ENCODE data around the gene CALD1.

The CALD1 gene

DNA sequence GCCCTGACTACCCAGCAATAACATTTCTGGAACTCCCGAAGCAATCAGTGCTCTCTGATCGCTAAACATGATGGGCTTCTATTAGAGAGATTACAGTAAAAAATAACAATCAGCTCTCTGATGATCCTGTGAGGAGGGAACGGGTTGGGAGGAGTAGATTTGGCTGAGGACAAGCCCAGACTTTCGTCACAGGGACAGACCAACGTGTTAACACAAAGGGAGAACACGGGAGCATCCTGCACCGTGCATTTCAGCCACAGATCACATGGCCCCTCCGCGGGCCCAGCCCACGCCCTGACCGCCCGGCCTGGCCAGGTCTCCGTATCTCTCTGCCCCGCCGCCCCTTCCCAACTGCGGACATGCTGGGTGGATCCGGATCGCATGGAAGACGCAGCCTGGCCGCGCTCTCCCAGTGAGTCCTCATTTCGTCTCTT lies 111.8 kb downstream of the CALD1 start:
- TF ChIP-seq CTCF (IDR thresholded peaks at IDR 0.05; ENCODE audit: extremely low read depth, missing control alignments) = no peak
- no peak for DNase-seq (ENCODE audit: low spot score)

DNA sequence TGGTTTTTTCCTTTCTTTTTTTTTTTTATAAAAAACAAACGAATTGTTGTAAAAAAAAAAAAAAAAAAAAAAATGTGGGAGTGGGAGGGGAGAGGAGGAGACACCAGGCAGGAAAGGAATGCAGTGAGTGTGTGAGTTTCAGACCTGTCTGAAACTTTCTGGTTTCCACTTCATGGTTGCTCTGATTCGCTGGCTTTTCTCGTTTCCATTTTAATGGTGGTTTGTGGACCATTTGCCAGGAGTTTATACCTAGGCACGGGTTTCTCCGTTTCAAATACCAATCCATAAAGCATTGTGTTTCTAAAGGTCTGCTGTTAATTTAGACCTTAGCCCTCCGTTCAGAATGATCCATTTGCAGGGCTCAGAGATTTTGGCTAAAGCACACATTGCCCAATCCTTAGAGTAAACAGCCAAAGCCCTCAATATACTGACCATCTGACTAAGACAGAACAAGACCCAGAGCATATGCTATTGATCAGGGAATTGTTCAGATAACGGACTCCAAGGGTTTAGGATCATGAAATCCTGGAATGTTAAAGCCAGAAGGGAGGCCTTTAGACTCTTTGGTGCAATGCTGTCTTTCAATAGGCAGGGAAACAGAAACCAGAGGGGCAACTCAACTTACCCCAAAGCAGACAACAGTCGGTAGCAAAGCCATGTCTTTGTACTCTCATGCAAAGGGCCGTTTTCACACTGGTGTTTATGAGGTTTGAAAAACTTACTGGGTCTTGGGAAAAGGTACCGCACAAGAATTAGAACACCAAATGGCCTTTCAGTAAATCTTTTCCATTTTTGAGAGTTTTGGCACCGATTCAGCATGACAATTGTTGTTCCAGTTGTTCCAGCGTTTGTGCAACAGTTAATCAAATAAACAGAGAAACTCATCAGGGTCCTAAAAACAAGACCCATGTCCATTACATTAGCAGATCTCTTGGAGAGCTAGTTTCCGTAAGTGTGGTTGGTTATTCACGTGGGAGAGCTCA lies 112.6 kb downstream of the CALD1 start:
- no peak for DNase-seq (ENCODE audit: low spot score)
- no peak for TF ChIP-seq CTCF (IDR thresholded peaks at IDR 0.05; ENCODE audit: extremely low read depth, missing control alignments)

DNA sequence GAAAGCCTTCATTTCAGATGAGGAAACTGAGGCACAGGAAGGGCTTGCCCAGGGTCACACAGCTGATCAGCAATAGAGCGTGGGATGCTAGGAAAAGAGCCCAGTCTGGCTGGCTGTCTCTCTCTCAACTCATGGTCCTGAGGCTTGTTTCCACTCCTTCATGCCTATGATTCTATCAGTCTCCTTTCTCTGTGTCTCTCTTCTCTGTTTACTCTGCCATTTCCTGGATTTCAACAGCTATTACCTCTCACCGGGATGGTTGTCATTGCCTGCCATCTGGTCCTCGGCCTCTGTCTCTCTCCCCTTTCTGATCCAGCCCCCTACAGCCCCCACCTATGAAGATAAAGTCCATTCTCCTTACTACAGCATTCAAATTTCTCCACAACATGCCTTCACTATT lies 113.5 kb downstream of the CALD1 start:
- TF ChIP-seq CTCF (IDR thresholded peaks at IDR 0.05; ENCODE audit: extremely low read depth, missing control alignments) = no peak
- DNase-seq (ENCODE audit: low spot score) = no peak

- no peak for DNase-seq (ENCODE audit: low spot score)
- TF ChIP-seq CTCF (IDR thresholded peaks at IDR 0.05; ENCODE audit: extremely low read depth, missing control alignments) = no peak
Measured at GRCh38 chr7:134893920-134894319, 114.5 kb downstream of the CALD1 start.

DNA sequence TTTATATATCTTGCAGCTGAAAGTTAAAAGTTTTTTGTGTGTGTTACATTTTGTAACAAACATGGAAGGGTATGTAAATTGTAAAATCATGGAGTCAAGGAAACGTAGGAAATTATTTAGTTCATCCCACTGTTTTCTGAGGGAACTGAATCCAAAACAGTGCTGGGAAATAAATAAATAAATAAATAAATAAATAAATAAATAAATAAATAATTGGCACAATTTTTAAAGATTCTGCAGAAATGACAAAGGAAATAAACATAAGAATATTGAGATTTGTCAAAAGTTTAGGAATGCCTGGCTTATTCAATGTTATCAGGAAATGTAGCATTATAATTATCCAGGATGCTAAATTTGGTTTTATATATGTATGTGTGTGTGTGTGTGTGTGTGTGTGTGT lies 115.5 kb downstream of the CALD1 start:
- TF ChIP-seq CTCF (IDR thresholded peaks at IDR 0.05; ENCODE audit: extremely low read depth, missing control alignments) = no peak
- DNase-seq (ENCODE audit: low spot score) = no peak

DNA sequence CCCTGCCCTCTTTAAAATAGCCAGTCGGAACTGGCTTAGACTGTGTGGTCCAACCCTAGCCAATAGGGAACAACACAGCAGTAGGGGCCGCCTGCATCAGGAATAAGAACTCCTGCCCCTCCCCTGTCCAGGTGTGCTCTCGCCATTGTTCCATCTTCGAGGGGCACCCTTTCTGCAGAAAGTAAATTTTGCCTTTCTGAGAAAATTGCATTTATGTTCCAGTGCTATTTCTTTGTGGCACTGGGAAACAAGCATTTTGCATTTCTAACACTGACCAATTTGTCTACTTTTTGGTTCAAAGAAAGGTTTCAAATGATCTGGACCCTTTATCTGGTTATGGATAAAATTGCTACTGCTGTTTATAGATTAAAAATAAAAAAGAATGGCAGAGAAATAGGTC lies 116.6 kb downstream of the CALD1 start:
- no peak for TF ChIP-seq CTCF (IDR thresholded peaks at IDR 0.05; ENCODE audit: extremely low read depth, missing control alignments)
- no peak for DNase-seq (ENCODE audit: low spot score)

DNA sequence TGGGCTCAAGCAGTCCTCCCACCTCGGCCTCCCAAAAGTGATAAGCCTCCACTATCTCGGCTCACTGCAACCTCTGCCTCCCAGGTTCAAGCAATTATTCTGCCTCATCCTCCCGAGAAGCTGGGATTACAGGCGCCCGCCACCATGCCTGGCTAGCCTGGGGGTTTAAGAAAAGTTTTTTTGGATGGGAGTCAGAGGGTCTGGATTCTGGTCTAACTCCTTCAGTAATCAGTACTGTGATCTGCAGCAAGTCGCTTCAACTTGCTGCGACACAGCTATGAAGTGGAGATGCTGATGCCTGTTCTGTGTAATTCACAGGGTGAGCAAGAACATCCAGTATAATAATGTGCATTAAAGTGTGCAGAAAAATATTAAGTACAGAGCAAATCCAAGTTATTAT lies 118.5 kb downstream of the CALD1 start:
- DNase-seq (ENCODE audit: low spot score) = no peak
- no peak for TF ChIP-seq CTCF (IDR thresholded peaks at IDR 0.05; ENCODE audit: extremely low read depth, missing control alignments)

Data from GM20000 (cell line).